HG02981 (cell line): ENCODE measurements around the gene SLC23A2.
"Not testable (repeated sequence)": the region's sequence is repeated elsewhere in the genome, so short reads cannot be mapped to it uniquely, and the experiment has no call there.

Experiments
- ATAC-seq: cut with Tn5 transposase; IDR thresholded peaks from one replicate; pipeline ENCODE4 v1.9.1; 2021; ENCODE audit warnings: mild to moderate bottlenecking, moderate library complexity; ENCODE audit not compliant: unreplicated experiment

SLC23A2 gene

DNA sequence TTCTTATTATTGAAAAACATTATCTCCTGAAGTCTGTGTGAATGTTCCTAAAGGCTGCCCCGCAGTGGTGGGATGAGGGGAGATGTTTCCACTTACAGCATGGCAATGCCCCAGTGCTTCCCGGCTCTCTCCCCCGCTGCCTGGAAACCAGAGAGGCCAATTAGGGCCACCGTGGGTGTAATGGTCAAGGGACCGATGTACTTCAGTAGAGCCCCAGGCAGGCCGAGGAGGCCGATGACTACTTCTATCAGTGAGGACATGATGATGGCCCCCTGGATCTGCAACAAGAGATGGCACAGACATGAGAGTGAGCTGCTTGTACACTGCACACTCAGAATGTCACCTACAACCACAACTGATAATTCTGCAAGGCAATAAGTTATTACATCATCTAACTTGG, 117.8 kb downstream of the SLC23A2 start:
- ATAC-seq: no peak

DNA sequence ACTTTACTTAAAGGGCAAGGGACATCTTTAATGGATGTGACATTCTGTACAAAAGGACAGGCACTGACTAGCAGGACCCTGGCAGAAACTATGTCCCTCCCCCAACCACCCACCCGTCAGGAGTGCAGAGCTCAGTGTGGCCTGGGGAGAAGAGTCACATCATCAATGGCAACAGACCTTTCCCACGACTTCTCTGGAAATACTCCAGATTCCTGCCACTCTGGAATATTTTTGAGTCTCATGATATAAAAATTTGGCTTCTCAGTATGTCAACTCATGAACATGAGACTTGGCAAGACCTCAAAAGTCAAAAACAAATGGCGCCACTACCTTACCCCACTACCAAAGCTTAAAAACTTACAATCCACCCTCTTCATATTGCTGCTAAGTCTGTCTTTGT, 118.3 kb downstream of the SLC23A2 start:
- no peak for ATAC-seq

- ATAC-seq: no peak
Observed at GRCh38 chr20:4881006-4881730, 120.1 kb downstream of the SLC23A2 start.

DNA sequence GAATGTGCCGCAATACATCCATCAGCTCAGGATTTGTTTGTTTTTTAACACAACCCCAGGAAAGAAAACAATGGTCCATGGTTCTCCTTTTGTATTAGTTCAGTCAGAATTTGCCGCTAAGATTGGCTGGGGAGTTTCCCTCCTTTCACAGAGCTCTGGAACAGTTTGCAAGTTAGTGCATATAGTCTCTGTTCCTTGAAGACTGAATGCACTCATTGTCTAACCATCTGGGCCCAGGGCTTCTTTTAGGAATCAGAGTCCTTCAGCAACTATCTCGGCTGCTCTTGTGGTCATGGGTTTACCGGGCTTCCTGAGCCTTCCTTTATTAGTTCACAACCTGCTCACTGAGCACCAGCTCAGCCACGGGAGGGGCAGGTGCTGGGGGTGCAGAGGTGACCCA, 121.3 kb downstream of the SLC23A2 start:
- no peak for ATAC-seq

DNA sequence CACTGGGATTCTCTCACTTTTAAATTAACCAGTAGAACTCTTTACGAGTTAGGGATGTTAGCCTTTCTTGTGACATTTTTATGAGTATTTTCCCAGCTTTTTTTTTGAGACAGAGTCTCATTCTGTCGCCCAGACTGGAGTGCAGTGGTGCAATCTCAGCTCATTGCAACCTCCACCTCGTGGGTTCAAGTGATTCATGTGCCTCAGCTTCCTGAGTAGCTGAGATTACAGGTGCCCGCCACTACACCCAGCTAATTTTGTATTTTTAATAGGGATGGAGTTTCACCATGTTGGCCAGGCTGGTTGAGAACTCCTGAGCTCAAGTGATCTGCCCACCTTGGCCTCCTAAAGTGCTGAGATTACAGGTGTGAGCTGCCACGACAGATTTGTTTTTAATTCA, 123.2 kb downstream of the SLC23A2 start:
- ATAC-seq: not testable (repeated sequence)

GRCh38 chr20:4876731-4877130, 124.6 kb downstream of the SLC23A2 start:
- ATAC-seq: no peak

- ATAC-seq: no peak
Observed at GRCh38 chr20:4876301-4876700, 125.0 kb downstream of the SLC23A2 start.

- no peak for ATAC-seq
Observed at GRCh38 chr20:4875578-4876067, 125.7 kb downstream of the SLC23A2 start.

- ATAC-seq: no peak
Observed at GRCh38 chr20:4873396-4873795, 127.9 kb downstream of the SLC23A2 start.

DNA sequence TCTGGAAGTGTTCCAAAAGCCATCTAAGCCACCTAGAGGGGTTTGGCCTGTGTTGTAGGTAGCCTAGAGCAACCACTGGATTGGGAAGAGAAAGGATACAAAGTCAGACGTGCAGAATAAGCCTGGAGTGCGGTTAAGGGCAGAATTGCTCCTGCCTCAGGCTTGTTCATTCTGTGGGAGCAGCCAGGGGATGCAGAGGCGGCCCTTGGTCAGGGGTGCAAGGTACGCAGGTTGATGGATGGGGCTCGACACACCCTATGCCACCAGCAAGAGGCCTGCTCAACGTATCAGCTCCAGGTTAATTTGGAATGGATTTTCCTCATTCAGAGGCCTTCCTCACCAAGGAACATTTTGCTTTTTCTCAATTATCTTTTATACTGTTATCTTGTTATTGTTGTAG, 129.8 kb downstream of the SLC23A2 start:
- no peak for ATAC-seq

- no peak for ATAC-seq
Observed at GRCh38 chr20:4870906-4871305, 130.4 kb downstream of the SLC23A2 start.

DNA sequence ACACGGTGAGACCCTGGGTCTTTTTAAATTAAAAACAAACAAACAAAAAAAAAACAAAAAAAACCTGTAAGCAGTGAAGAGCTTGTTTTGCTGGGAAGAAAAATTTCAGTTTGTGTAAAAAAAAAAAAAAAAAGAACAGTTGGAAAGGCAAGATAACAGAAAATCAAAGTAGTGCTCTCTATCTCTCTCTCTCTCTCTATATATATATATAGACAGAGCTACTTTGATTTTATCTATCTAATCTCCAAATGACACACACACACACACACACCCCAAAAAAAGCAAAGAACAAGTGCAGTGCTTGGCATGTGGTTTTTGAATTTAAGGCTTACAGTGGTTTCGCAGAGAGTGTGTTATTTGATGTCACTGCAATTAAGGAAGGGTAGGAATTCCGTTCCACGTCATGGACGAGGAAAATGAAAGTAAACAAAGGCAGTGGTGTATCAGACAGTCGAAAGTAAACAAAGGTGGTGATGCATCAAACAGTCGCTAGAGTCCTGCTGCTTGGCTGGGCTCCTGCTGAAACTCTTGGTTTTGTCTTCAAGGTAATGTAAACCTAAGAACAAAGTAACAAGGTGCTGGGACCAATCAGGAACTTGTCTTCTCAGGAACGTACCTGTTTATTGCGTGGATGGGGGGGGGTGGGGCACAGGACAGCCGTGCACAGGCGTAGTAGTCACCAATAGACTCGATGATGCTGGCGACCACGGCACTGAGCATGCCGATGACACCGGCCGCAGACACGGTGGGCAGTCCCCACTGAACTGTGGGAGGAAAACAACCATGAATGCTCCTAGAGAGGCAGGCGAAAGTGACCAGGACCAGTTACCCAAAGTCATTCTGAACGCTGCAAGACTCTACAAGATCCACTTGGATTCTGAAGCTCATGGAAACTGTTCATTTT, 131.8 kb downstream of the SLC23A2 start:
- ATAC-seq: no peak

DNA sequence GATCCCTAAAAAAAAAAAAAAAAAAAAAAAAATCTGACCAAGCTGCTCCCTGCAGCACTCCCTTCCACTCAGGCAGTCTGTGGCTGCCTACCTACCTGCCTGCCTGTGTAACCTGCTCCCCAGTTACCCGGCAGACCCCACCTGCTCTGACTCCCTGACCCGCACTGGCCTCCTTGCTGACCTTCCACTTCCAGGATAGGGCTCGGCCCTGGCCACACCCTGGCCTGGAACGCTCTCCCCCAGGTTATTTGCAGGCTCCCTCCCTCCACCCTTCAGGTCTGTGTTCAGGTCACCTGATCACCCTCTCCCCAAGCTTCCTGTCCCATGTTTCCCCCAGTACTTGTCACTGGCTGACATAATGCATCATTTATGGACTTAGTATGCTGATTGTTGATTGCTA, 134.3 kb downstream of the SLC23A2 start:
- no peak for ATAC-seq

DNA sequence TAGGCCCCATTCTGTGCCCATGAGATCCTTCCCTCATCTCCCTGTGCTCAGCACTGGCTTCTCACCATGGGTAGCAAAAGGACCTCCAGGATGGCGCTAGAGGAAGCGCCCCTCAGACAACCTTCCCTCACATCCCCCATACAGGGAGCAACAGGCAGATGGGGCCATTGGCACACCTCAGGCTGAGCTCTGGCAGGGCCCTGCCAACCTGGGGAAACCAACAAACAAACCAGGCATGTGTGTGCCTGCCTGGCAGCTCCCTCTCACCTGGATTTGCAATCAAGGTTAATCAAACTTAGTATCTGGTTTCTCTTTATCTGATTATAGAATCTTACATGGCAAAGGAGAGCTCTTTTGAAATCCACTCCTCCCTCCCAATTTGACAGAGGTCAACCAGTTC, 134.9 kb downstream of the SLC23A2 start:
- ATAC-seq: no peak

DNA sequence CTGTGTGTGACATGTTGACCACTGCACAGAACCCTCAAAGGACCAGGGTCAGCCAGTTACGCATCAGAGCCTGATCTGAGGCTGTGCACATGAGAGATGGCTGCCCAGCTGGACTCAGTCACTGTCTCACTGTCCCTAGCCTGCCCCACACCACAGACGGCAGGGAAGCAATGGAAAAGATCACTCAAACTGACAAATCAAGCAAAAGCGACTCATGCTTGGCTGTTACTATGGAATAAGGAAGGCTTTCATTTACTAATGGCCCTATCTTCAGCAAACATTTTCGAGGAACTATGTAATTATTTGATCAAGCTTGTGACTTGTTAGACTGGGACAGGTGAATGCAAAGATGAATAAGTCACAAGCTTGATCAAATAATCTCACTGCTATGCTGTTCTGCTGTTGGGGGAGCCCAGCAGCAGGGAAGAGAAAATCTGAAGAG, 137.0 kb downstream of the SLC23A2 start:
- no peak for ATAC-seq

- ATAC-seq: no peak
Observed at GRCh38 chr20:4862661-4863060, 138.6 kb downstream of the SLC23A2 start.

GRCh38 chr20:4861961-4862360, 139.3 kb downstream of the SLC23A2 start:
- ATAC-seq: no peak

DNA sequence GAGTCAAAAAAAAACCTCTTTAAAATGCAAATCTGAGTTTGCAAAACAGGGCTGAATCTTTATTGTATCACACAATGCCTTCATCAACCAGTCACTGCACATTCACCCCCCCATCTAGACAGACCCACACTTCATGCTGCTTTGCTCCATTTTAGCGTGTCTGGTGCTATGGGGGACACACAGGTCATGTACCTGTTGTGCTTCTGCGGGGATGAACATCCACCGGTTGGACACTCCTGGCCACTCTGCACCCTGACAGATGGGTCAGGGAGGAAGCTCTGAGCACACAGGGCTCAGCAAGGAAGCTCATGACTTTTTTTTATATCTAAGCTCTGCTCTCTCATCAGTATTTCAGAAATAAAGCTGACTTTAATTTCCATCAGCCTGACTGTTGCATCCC, 143.3 kb downstream of the SLC23A2 start:
- ATAC-seq: no peak

DNA sequence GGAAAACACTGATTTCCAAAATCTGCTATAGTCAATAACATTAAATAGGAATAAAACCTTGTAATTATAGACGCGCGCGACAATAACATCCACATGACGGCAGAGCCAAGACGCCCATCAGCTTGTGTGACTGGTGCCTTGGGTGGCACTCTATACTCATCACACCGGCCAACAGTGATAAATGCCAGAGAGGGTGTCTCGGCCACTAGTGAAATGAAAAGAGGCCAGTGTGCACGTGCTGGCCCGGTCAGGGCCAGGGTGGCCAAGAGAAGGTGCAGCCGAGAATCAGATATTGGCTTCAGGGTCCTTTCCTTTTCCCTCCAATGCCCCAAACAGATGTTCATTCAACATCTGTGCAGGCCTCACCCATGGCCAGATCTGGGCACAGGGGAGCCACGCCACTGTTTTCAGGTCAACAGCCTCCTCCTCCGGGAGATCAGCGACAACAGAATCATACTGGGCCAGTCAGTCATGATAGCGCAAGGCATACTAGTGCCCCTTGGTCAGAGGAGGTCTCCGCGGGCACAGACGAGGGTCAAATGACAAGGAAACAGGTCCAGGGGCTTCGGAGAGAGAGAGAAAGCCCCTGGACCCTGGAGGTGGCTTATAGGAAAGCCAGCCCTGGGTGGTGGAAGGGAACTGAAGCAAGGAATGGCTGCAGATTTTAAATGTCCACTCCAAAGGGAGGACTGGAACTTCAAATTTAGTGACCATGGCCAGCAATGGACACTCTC, 145.1 kb downstream of the SLC23A2 start:
- ATAC-seq: no peak

DNA sequence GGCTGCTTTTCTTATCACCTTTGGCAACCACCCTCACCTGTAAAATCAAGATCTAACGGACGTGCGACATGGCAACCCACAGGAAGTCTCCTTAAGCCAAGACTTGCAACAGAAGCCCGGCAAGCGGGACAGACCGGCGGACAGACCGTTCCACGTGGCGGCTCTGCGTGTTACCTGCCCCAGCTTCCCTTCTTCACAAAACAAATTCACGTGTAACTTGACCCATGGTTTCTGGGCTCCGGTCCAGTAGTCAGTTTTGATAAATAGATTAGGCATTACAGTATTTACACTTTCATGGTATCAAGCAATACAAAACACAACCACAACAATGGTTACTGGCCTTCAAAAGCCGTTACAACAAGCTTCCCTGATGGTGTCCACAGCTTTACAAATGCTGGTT, 145.8 kb downstream of the SLC23A2 start:
- no peak for ATAC-seq

GRCh38 chr20:4855097-4855496, 146.2 kb downstream of the SLC23A2 start:
- no peak for ATAC-seq
